Measurements from ENCODE around the gene LRRC1.

The LRRC1 gene

DNA sequence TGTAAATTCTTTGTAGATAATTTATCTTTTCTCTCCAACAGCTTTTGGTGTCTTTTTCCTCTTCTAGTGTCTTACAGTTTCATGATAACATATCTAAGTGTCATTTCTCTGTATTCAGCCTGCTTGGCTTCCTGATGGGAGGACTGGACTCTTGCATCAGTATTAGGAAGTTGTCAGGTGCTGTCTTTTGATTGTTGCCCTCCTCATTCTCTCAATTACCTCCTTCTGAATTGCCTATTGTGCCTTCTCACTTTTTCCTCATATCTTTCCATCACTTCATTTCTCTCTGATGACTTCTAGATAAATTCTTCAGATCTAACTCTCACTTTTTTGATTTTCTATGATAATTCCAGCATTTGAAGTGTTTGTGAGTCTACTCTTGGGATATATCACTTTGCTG, 162.0 kb downstream of the LRRC1 start:
- TF ChIP-seq, protein P1, sequence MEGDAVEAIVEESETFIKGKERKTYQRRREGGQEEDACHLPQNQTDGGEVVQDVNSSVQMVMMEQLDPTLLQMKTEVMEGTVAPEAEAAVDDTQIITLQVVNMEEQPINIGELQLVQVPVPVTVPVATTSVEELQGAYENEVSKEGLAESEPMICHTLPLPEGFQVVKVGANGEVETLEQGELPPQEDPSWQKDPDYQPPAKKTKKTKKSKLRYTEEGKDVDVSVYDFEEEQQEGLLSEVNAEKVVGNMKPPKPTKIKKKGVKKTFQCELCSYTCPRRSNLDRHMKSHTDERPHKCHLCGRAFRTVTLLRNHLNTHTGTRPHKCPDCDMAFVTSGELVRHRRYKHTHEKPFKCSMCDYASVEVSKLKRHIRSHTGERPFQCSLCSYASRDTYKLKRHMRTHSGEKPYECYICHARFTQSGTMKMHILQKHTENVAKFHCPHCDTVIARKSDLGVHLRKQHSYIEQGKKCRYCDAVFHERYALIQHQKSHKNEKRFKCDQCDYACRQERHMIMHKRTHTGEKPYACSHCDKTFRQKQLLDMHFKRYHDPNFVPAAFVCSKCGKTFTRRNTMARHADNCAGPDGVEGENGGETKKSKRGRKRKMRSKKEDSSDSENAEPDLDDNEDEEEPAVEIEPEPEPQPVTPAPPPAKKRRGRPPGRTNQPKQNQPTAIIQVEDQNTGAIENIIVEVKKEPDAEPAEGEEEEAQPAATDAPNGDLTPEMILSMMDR (IDR thresholded peaks at IDR 0.05; ENCODE audit: low read depth, low read length) = no peak
- no peaks in the 10 kb centered on the region for H3K27me3 ChIP-seq (ENCODE audit: insufficient read depth, low read depth, severe bottlenecking)
- no peak for DNase-seq
- H3K4me3 ChIP-seq (ENCODE audit: low read depth, low read length) = no peak overlapping the region
- H3K27ac ChIP-seq = no peak overlapping the region
- no peaks in the 10 kb centered on the region for H3K9me3 ChIP-seq (ENCODE audit: severe bottlenecking)
- no peaks in the 10 kb centered on the region for H3K36me3 ChIP-seq

DNA sequence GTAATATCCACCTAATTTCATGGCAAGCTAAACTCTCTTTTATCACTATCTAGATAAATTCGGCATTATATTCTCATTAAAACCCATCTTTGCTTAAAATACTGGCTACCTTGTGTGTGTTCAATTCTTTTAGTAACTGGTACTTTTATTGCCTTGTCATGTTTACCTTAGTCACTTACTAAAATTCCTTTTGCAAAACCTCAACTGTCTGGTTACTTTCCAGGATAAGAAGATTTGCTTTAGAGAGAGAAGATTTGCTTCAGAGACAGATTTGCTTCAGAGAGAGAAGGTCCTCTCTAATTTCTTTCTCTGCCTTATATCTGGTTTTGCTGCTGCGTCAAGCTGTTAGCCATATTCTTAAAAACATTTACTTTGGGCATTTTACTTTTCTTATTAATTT, 164.9 kb downstream of the LRRC1 start:
- Histone ChIP-seq H3K27ac (no peak overlapping the region), H3K4me3 (ENCODE audit: low read depth, low read length) (no peak overlapping the region), H3K9me3 (ENCODE audit: severe bottlenecking) (no peaks in the 10 kb centered on the region), H3K36me3 (no peaks in the 10 kb centered on the region), H3K27me3 (ENCODE audit: insufficient read depth, low read depth, severe bottlenecking) (no peaks in the 10 kb centered on the region)
- TF ChIP-seq, protein P1 (IDR thresholded peaks at IDR 0.05; ENCODE audit: low read depth, low read length) = no peak
- no peak for DNase-seq

DNA sequence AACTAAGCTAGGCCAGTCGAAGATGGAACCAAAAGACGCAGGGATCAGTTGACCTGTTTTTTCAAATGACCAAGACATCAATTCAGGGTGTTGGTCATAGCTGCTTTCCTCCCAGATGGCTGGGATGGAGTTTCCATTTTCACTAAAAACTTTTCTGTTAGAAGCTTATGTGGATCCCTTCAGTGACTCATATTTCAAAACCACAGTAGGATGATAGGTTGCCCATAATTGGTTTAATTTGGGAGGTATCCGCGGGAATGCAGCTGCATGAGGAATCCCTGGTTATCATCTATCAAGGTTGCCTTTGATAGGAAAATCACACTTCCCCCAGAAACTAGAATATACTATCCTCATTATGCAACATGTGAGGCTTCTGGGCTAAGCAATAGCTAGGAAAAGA, 165.5 kb downstream of the LRRC1 start:
- no peak overlapping the region for H3K27ac ChIP-seq
- H3K4me3 ChIP-seq (ENCODE audit: low read depth, low read length) = no peak overlapping the region
- H3K36me3 ChIP-seq = no peaks in the 10 kb centered on the region
- H3K9me3 ChIP-seq (ENCODE audit: severe bottlenecking) = peaks cover 3% of the 10 kb centered on the region
- no peak for DNase-seq
- TF ChIP-seq, protein P1 (IDR thresholded peaks at IDR 0.05; ENCODE audit: low read depth, low read length) = no peak
- H3K27me3 ChIP-seq (ENCODE audit: insufficient read depth, low read depth, severe bottlenecking) = no peaks in the 10 kb centered on the region

DNA sequence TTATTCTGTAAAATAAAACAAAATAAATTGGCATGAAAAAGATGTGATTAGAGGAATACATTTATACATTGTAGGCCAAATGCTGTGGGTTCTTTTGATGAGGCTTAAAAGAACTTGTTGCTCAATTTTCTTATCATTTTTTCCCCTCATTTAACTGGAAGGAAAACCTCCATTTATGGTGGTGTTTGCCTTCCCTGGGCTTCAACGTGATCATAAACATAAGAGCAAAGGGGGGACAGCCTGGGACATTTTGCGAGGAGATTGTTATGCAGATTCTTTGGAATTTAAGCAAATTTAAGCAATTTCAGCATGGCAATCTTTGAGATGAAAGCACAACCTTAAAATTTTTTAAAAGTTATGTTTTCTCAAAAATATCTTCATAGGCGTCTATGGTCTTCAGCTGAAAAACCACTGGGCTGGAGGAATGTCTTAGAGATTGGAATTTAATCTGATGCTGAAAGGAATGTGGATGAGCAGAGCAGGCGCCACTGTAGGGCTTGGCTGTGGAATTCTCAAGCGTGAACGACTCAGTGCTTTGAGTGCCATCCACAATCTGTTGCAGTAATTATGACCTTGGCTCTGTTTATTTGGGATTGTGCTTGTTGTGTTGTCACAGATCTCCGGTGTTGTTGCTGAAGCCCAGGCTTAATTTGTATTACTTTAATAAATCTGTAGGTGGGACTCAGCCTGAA, 167.0 kb downstream of the LRRC1 start:
- TF ChIP-seq, protein P1 (IDR thresholded peaks at IDR 0.05; ENCODE audit: low read depth, low read length) = no peak

DNA sequence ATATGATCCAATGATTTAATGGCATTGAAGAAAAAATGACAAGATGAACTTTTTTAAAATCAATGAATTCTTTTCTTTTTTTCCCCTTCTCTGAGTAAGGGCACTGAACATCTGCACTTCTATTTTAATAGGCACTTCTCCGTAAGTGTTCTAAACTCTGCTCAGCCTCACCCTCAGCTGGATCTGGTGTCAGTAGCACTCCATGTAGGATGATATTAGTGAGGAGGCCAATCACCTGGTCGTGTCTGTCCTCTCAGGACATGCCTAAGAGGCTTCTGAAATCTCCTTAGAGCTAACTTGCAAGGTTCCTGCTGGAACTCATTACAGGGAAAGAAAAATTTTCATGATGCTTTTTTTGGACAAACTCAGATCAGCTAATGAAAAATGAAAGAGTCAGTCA, 167.8 kb downstream of the LRRC1 start:
- Histone ChIP-seq H3K4me3 (ENCODE audit: low read depth, low read length) (no peak overlapping the region), H3K36me3 (no peaks in the 10 kb centered on the region), H3K9me3 (ENCODE audit: severe bottlenecking) (peaks cover 3% of the 10 kb centered on the region), H3K27ac (no peak overlapping the region), H3K27me3 (ENCODE audit: insufficient read depth, low read depth, severe bottlenecking) (no peaks in the 10 kb centered on the region)
- TF ChIP-seq, protein P1 (IDR thresholded peaks at IDR 0.05; ENCODE audit: low read depth, low read length) = no peak
- DNase-seq = no peak

More for the DNA sequence above, 167.0 kb downstream of the LRRC1 start:
- Histone ChIP-seq H3K36me3 (no peaks in the 10 kb centered on the region), H3K27ac (no peak overlapping the region), H3K27me3 (ENCODE audit: insufficient read depth, low read depth, severe bottlenecking) (no peaks in the 10 kb centered on the region), H3K4me3 (ENCODE audit: low read depth, low read length) (no peak overlapping the region), H3K9me3 (ENCODE audit: severe bottlenecking) (peaks cover 3% of the 10 kb centered on the region)
- no peak for DNase-seq

DNA sequence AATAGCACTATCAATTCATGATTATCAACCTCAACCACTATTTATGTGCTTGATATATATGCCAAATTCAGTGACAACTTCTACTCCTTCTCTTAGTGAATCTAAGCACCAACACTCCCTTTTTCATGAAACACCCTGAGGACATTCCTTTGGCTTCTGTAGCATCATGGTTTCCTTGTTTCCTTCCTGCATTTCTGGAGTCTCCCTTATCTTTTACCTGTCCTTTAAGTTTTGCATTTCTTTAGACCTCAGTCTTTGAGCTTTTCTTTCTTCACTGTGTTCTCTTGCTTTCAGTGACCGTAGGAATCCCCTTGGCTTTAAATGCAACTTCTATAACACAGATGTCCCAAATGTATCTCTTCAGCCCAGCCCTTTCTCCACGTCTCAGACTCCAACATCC, 172.6 kb downstream of the LRRC1 start:
- TF ChIP-seq, protein P1 (IDR thresholded peaks at IDR 0.05; ENCODE audit: low read depth, low read length) = no peak
- no peak for DNase-seq
- H3K4me3 ChIP-seq (ENCODE audit: low read depth, low read length) = no peak overlapping the region
- H3K27ac ChIP-seq = no peak overlapping the region
- no peaks in the 10 kb centered on the region for H3K27me3 ChIP-seq (ENCODE audit: insufficient read depth, low read depth, severe bottlenecking)
- no peaks in the 10 kb centered on the region for H3K36me3 ChIP-seq
- peaks cover 3% of the 10 kb centered on the region for H3K9me3 ChIP-seq (ENCODE audit: severe bottlenecking)
